Hematopoietic multipotent progenitor cell (in vitro differentiated cells): ENCODE measurements around the gene RNF44. TPM values are rescaled to one million over a fixed set of nuclear protein-coding genes. Genes with fewer than 3 reads are reported as not detected.

ENCODE experiments used
- DNase-seq, 3 donors: peaks; one replicate each; pipeline ENCODE4 v3.0.0-alpha.2; 2011 to 2015; ENCODE audit warnings: low read depth in 2 of 3, low spot score in 2 of 3
- total RNA-seq: library from RNA; depleted of rRNA; stranded (reverse); fragments of >200 nt; gene quantifications from one replicate; pipeline ENCODE4 v1.2.3, GENCODE V29; 2012

The RNF44 gene
- total RNA-seq, result 39.9 TPM

DNA sequence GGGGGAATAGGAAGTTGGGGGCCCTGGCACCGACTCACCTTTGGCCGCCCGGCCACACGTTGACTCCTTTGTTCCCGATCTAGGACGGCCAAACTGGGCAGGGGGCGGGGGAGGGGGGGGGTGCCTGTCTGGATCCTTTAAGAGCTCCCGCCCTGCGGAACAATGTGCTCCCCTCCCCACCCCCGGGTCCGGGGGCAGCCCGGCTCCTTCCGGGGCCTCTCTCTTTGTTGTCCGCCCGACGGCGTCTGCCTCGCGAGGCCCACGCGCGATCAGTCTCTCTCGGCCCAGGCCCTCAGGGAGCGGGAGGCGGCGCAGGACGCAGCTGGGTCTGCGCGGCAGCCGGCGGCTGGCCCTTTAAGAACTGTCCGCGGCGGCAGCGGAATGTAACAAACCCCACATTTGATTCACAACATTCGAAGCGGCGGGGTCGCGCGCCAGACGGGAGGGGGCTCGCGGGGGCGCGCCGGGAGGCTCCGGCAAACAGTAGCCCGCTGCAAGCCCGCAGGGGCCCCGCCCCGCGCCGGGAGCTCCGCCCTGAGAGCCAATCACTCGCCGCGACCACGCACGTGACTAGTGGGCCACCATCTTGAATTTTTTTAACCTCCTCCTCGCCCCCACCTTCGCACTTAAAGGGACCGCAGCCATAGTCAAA lies at the start of gene RNF44:
Gene RNF44 (minus strand): TSS at position 501 of the 652 bp plus-strand sequence. CDS start 4,930 bp downstream, outside the sequence.
- peak; percentile 92 to 98 (median 98) for DNase-seq

DNA sequence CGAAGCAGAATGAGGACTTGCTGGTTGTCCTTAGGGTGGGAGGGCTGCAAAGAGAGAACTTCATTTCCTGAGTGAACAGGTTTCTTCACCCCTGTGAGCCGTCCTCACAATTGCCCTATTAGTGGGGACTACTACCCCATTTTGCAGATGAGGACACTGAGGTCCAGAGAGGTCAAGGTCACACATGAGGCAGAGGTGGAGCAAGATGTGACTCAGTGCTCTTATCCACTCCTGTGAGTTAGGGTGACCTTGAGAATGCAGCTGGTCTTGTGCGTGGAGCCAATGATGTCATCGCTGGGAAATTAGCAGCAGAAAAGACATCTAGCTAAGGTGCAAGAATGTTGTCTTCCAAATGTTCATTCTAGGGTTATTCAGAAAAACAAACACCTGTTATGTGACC lies 45.9 kb upstream of the RNF44 start:
- DNase-seq, result no peak

GRCh38 chr5:176581361-176581760 lies 44.2 kb upstream of the RNF44 start:
- no peak for DNase-seq

DNA sequence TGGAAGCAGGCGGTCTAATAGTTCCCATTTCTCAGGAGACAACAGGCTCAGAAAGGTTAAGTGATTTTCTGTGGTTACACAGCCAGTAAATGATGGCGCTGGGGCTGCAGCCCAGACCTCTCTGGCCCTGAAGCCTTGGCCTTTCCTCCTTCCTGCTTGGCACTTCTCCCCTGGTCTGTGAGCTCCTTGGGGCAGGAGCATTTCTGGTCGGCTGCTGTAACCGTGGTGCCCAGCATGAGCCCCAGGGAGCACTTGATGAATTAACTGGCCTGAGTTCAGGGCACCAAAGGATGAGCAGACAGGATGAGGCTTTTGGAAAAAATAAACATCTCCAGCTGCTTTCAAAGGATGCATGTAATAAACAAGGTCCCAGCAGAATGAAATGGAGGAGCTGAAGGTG lies 42.1 kb upstream of the RNF44 start:
- no peak for DNase-seq

GRCh38 chr5:176578391-176578808 lies 41.2 kb upstream of the RNF44 start:
- peak in 1 of 3 donors; percentile 45 for DNase-seq

DNA sequence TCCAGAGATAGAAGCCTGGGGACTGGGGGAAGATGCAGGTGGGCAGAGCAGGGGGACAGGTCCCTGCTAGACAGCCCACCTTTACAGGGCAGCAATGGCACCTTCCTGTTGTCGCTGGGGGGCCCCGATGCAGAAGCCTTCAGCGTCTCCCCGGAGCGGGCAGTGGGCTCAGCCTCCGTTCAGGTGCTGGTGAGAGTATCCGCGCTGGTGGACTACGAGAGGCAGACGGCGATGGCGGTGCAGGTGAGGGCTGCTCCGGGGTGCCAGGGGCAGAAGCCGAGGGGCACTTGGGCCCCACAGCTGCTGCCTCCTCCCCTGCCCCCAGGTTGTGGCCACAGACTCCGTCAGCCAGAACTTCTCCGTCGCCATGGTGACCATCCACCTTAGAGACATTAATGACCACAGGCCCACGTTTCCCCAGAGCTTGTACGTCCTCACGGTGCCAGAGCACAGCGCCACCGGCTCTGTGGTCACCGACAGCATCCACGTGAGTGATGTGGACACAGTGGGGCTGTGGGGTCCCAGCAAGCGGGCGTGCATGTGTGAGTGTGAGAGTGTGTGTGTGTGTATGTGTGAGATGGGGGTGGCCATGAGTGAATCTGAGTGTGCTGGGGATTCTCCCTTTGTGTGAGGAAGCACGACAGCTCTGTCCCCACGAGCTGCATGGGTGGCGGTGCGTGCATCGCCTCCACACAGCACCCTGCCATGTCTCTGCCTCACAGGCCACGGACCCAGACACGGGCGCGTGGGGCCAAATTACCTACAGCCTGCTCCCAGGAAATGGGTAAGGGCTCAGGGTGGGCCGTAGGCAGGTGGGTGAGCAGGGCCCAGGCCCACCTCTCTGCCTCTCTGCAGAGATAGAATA lies 40.3 kb upstream of the RNF44 start:
- no peak for DNase-seq

GRCh38 chr5:176575488-176576422 lies 38.6 kb upstream of the RNF44 start:
- no peak for DNase-seq

GRCh38 chr5:176575066-176575465 lies 37.9 kb upstream of the RNF44 start:
- no peak for DNase-seq

- no peak for DNase-seq
Observed at GRCh38 chr5:176574297-176574591, 37.0 kb upstream of the RNF44 start.

DNA sequence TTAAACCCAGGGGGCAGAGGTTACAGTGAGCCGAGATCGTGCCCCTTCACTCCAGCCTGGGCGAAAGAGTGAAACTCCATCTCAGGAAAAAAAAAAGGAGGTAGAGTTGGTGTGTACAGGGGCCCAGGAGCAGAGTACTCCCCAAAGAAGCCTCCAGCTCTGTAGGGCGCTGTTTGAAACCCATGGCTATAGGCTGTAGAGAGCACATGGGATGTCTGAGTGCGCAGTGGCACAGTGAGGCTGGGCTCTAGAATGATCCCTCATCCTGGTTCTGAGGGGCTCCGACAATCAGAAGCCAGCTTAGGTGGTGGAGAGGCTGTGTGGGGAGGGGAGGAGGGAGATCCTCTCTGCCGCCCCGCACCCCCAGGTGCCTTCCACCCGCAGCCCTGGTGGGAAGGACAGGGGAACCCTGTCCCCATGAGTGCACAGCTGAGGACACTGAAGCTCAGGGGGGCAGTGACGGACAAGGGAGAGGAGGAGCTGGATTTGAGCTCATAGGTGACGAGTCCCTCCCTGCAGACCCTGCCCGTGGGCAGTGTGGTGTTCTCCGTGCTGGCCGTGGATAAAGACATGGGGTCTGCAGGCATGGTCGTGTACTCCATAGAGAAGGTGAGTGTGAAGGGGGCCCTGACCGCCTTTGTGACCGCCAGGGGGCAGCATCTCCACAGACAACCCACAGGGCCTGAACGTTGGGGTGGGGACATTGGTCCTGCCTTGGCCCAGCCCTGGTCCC lies 36.5 kb upstream of the RNF44 start:
- DNase-seq, result peak; percentile 57 to 72 (median 58)

- peak in 1 of 3 donors; percentile 29 for DNase-seq
Observed at GRCh38 chr5:176570044-176570443, 32.8 kb upstream of the RNF44 start.

DNA sequence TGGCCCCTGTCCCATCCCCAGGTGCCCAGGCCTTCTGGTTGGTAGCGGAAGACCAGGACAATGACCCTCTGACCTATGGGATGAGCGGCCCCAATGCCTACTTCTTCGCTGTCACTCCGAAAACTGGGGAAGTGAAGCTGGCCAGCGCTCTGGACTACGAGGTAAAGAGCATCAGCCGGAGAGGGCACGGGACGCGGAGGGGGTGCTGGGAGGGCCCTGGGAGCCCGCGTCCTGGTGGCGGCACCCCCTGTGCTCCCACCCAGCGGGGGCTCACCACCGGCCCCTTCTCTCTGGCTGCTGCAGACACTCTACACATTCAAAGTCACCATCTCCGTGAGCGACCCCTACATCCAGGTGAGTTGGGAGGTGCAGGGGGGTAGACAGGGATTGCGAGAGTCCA lies 31.5 kb upstream of the RNF44 start:
- no peak for DNase-seq

GRCh38 chr5:176565760-176566288 lies 28.6 kb upstream of the RNF44 start:
- DNase-seq, result no peak

DNA sequence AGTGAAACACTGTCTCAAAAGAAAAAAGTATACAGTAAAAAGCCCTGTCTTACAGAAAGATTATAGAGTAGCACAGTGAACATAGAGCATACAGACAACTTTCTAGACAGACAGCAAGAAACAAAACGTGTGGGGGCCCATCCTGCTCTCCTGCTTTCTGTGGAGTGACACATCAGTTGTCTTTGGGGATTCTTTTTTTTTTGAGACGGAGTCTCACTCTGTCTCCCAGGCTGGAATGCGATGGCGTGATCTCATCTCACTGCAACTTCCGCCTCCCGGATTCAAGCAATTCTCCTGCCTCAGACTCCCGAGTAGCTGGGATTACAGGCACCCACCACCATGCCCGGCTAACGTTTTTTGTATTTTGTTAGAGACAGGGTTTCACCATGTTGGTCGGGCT lies 26.8 kb upstream of the RNF44 start:
- no peak for DNase-seq

- no peak for DNase-seq
Observed at GRCh38 chr5:176562189-176562588, 25.0 kb upstream of the RNF44 start.

DNA sequence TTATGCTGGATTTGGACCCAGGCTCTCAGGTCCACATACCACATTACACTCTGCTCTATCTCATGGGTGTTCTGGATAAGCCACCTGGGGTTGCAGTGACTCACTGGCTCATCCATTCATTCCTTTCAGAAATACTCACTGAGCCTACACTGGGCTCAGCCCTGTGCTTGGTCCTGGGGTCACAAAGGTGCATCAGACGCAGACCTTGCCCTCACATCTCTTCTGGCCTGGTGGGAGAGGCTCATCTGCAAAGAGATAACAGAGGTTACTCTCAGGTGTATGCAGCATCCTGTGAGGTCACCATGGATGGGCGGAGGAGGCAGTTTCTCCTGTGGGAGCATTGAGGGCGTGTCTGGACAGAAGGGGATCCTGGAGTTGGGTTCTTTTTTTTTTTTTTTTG lies 24.1 kb upstream of the RNF44 start:
- DNase-seq, result no peak

- DNase-seq, result peak in 1 of 3 donors; percentile 66
Observed at GRCh38 chr5:176560364-176560763, 23.2 kb upstream of the RNF44 start.

DNA sequence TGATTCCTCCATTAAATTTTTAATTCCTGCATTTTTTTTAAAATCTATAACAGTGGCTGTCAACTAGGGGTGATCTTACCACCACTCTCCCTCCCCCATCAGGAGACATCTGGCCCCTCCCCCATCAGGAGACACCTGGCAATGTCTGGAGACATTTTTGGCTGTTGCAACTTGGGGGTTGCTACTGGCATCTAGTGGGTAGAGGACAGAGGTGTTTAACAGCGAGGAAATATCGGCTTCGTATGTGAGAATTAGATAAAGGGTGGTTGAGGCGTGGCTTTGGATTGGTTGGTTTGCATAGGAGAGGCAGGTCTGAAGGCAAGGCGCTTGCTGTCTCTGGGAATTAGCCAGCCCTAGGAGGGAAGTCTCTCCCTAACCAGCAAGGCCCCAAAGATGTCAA lies 22.5 kb upstream of the RNF44 start:
- DNase-seq, result peak in 2 of 3 donors; percentile 73 to 82

GRCh38 chr5:176557846-176558245 lies 20.6 kb upstream of the RNF44 start:
- no peak for DNase-seq
